ENCODE results near the gene RASL12. TPM values are rescaled to one million over a fixed set of nuclear protein-coding genes. Genes with fewer than 3 reads are reported as not detected.

RASL12 gene
- total RNA-seq, 2 donors from 2014 or later = 3.1 to 6.7 TPM

GRCh38 chr15:65088643-65089021, 20.8 kb upstream of the RASL12 start:
- Histone ChIP-seq H3K27me3 (no peaks in the 10 kb centered on the region), H3K4me3 (no peak overlapping the region), H3K36me3 (no peaks in the 10 kb centered on the region), H3K9me3 (no peaks in the 10 kb centered on the region), H3K27ac (peak overlapping the region; percentile 89), H3K9ac (ENCODE audit: low read depth in 2 of 2, low read length in 2 of 2) (peak overlapping the region in 1 of 2 donors; percentile 83), H3K4me1 (peaks cover 13% of the 10 kb centered on the region)
- intact Hi-C loops (cut with DNase I) = no loop called here
- DNase-seq = peak; percentile 71
- no peak for TF ChIP-seq CTCF (IDR thresholded peaks at IDR 0.05)

GRCh38 chr15:65087873-65088642, 20.3 kb upstream of the RASL12 start:
- no peaks in the 10 kb centered on the region for H3K36me3 ChIP-seq
- H3K4me3 ChIP-seq = no peak overlapping the region
- H3K27me3 ChIP-seq = no peaks in the 10 kb centered on the region
- intact Hi-C loops (cut with DNase I) = no loop called here
- peaks cover 14% of the 10 kb centered on the region for H3K4me1 ChIP-seq
- TF ChIP-seq CTCF (IDR thresholded peaks at IDR 0.05) = no peak
- H3K9me3 ChIP-seq = no peaks in the 10 kb centered on the region
- peak overlapping the region; percentile 89 for H3K27ac ChIP-seq
- H3K9ac ChIP-seq (ENCODE audit: low read depth in 2 of 2, low read length in 2 of 2) = peak overlapping the region; percentile 47 to 83
- DNase-seq = peak; percentile 60

- Histone ChIP-seq H3K36me3 (no peaks in the 10 kb centered on the region), H3K9me3 (no peaks in the 10 kb centered on the region), H3K4me3 (no peak overlapping the region), H3K27ac (peak overlapping the region; percentile 89), H3K27me3 (no peaks in the 10 kb centered on the region), H3K4me1 (peaks cover 19% of the 10 kb centered on the region), H3K9ac (ENCODE audit: low read depth in 2 of 2, low read length in 2 of 2) (peak overlapping the region; percentile 47 to 83)
- intact Hi-C loops (cut with DNase I) = no loop called here
- DNase-seq = no peak
- no peak for TF ChIP-seq CTCF (IDR thresholded peaks at IDR 0.05)
These were observed 19.6 kb upstream of the RASL12 start for GRCh38 chr15:65087411-65087810.

GRCh38 chr15:65086680-65087111, 18.9 kb upstream of the RASL12 start:
- intact Hi-C loops (cut with DNase I) = no loop called here
- no peaks in the 10 kb centered on the region for H3K36me3 ChIP-seq
- H3K27me3 ChIP-seq = no peaks in the 10 kb centered on the region
- H3K9ac ChIP-seq (ENCODE audit: low read depth in 2 of 2, low read length in 2 of 2) = no peak overlapping the region
- no peak for DNase-seq
- H3K27ac ChIP-seq = no peak overlapping the region
- no peak overlapping the region for H3K4me3 ChIP-seq
- TF ChIP-seq CTCF (IDR thresholded peaks at IDR 0.05) = no peak
- H3K4me1 ChIP-seq = peaks cover 21% of the 10 kb centered on the region
- no peaks in the 10 kb centered on the region for H3K9me3 ChIP-seq

GRCh38 chr15:65085990-65086679, 18.3 kb upstream of the RASL12 start:
- intact Hi-C loops (cut with DNase I) = no loop called here
- H3K27me3 ChIP-seq = no peaks in the 10 kb centered on the region
- no peaks in the 10 kb centered on the region for H3K9me3 ChIP-seq
- DNase-seq = peak; percentile 62
- no peaks in the 10 kb centered on the region for H3K36me3 ChIP-seq
- H3K4me3 ChIP-seq = no peak overlapping the region
- no peak for TF ChIP-seq CTCF (IDR thresholded peaks at IDR 0.05)
- no peak overlapping the region for H3K9ac ChIP-seq (ENCODE audit: low read depth in 2 of 2, low read length in 2 of 2)
- no peak overlapping the region for H3K27ac ChIP-seq
- peaks cover 21% of the 10 kb centered on the region for H3K4me1 ChIP-seq
